Activated CD4-positive, alpha-beta memory T cell treated with anti-CD3 and anti-CD28 coated beads for 36 hours (primary cell): Measurements from ENCODE around the gene GP1BB. TPM values are rescaled to one million over a fixed set of nuclear protein-coding genes. Genes with fewer than 3 reads are reported as not detected.
"Not testable (repeated sequence)": the region's sequence is repeated elsewhere in the genome, so short reads cannot be mapped to it uniquely, and the experiment has no call there.

Experiments used
- CTCF ChIA-PET: fragments of 350-600 bp; sonication (Branson Sonifier 250); formaldehyde crosslinking; loops from one replicate; lab custom pipeline; 2021; ENCODE audit warnings: antibody characterized with exemption, inconsistent platforms; lab: Charles Lee
- POLR2A ChIA-PET: fragments of 350-600 bp; sonication (Branson Sonifier 250); formaldehyde crosslinking; loops from one replicate; lab custom pipeline; 2021; ENCODE audit warnings: antibody characterized with exemption; lab: Charles Lee
- DNase-seq: peaks from one replicate; pipeline ENCODE4 v3.0.0-alpha.2; 2020
- H3K27ac Mint-ChIP-seq: one replicate; pipeline ENCODE4 v1.8.0; 2021; ENCODE audit warnings: mixed read lengths
- H3K27me3 Mint-ChIP-seq: one replicate; pipeline ENCODE4 v1.8.0; 2021; ENCODE audit warnings: mixed read lengths
- H3K36me3 Mint-ChIP-seq: one replicate; pipeline ENCODE4 v1.8.0; 2021; ENCODE audit warnings: mixed read lengths
- H3K4me1 Mint-ChIP-seq: one replicate; pipeline ENCODE4 v1.8.0; 2021; ENCODE audit warnings: low read depth, mixed read lengths
- H3K4me3 Mint-ChIP-seq: one replicate; pipeline ENCODE4 v1.8.0; 2021; ENCODE audit warnings: mild to moderate bottlenecking, mixed read lengths
- H3K9me3 Mint-ChIP-seq: one replicate; pipeline ENCODE4 v1.8.0; 2021; ENCODE audit warnings: mixed read lengths
- intact Hi-C: fragments of 100-400 bp; cut with micrococcal nuclease; formaldehyde crosslinking; loops from one replicate; pipeline ENCODE4 v1.15.1; 2023
- total RNA-seq, 2 experiments: library from RNA; stranded (reverse); gene quantifications; one replicate each; pipeline ENCODE4 v1.2.3, GENCODE V29; 2021

The GP1BB gene
- total RNA-seq = not detected

DNA sequence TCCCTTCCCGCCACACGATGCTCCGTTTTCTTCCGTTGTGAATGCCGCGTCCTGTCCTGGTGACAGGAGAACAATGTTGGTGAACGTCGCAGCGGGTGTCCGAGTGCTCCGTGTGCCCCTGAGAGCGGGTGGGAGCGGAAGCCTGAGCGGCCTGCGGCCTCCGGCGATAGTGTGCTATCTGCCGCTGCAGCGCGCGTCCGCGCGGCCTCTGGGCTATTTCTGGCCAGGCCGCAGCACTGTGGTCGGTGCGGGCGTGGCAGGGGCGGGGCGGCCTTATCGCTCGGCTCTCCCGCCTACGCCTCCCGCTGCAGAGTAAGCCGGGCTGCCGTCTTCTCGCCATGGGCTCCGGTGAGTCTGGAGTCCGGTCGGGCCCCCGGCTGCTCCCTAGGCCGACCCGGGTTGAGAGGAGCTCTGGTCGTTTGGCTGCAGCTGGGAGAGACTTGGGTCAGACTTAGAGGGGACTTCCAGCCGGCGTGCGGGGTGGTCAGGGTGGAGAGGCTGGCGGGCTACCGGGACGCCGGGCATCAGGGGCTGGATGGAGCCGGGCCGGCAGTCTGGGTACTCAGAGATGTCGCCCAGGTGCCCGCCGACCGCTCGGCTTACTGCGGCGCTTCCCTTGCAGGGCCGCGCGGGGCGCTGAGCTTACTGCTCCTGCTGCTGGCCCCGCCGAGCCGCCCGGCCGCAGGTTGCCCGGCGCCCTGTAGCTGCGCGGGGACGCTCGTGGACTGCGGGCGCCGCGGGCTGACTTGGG lies at the start of gene GP1BB:
TSS of gene GP1BB (plus strand) at position 308 of the 751 bp plus-strand sequence. CDS start at position 339, 31 bp downstream.
- POLR2A ChIA-PET = no interaction called here
- intact Hi-C loops = no loop called here

DNA sequence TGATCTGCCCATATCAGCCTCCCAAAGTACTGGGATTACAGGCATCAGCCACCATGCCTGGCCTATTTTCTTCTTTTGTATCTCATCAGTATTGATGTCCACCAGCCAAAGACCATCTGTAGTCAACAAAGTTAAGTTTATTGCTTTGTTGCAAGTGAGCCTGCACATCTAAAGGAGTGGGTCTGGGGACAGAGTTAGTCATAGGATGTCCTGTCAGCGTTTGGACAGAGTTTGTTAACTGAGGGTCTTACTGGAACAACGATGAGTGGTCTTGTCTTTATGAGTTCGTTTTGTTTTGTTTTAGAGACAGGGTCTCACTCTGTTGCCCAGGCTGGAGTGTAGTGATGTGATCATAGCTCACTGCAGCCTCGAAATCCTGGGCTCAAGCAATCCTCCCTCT lies 49.7 kb upstream of the GP1BB start:
- ChIA-PET CTCF (no interaction called here), POLR2A (no interaction called here)
- Mint-ChIP-seq H3K27ac (no peak overlapping the region), H3K4me1 (no peaks in the 10 kb centered on the region), H3K4me3 (no peak overlapping the region), H3K9me3 (no peaks in the 10 kb centered on the region), H3K27me3 (peaks cover 3% of the 10 kb centered on the region), H3K36me3 (no peaks in the 10 kb centered on the region)
- DNase-seq = no peak
- intact Hi-C loops = loop anchor here (1.0 kb wide), 1 partner anchor 42 kb away; no protein-coding TSS in a partner anchor

More for the DNA sequence above, at the start of gene GP1BB:
- CTCF ChIA-PET = interaction anchor here (0.6 to 1.6 kb wide), 10 partner anchors 8 to 228 kb away, joined by 3 to 7 read pairs (median 4); no protein-coding TSS in a partner anchor
- H3K4me3 Mint-ChIP-seq = no peak within 1 kb of the TSS
- peaks cover 47% of the 10 kb centered on the region for H3K27me3 Mint-ChIP-seq
- no peaks in the 10 kb centered on the region for H3K9me3 Mint-ChIP-seq
- H3K27ac Mint-ChIP-seq = no peak within 1 kb of the TSS
- peak; percentile 44 for DNase-seq
- peaks cover 7% of the 10 kb centered on the region for H3K4me1 Mint-ChIP-seq
- no peaks in the 10 kb centered on the region for H3K36me3 Mint-ChIP-seq

DNA sequence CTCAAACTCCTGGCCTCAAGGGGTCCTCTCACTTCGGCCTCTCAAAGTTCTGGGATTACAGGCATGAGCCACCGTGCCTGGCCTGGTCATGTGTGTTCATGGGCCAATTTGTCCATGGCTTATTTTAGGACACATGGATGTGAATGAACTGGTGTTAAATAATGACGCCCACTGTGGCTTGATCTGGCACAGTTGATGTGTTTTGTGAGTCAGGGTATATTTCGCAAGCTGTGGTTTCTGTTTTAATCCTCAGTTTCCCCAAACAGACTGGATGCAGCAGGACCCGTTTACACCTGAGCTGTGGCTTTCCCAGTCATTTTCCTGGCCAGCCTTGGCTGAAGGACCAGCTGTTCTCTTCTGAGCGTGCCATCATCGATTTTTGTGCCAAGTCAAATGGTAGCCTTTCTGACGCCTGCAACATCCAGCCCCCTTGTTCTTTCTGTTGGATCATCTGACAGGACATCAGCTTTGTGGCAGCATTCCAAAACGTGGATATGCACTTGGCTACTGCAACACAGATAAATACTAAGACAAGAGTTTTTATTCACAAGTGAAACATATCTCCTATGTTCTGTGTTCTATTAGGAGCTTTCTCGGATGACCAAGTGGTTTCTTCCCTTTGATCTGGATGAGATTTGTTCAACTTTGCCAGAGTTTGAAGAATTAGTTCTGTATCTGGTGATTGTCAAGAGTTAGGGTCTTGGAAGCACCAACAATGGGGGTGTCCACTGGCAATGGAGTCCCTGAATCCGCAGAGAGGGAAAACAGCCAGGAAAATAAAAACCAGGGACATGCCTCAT lies 49.0 kb upstream of the GP1BB start:
- Mint-ChIP-seq H3K27me3 (peaks cover 3% of the 10 kb centered on the region), H3K9me3 (no peaks in the 10 kb centered on the region), H3K4me3 (no peak overlapping the region), H3K4me1 (no peaks in the 10 kb centered on the region), H3K36me3 (no peaks in the 10 kb centered on the region), H3K27ac (no peak overlapping the region)
- DNase-seq = no peak
- CTCF ChIA-PET = interaction anchor here (1.3 to 2.4 kb wide), 2 partner anchors 44 to 236 kb away, joined by 3 to 6 read pairs; no protein-coding TSS in a partner anchor
- intact Hi-C loops = loop anchor here (1.0 kb wide), 1 partner anchor 41 kb away; no protein-coding TSS in a partner anchor
- POLR2A ChIA-PET = no interaction called here

DNA sequence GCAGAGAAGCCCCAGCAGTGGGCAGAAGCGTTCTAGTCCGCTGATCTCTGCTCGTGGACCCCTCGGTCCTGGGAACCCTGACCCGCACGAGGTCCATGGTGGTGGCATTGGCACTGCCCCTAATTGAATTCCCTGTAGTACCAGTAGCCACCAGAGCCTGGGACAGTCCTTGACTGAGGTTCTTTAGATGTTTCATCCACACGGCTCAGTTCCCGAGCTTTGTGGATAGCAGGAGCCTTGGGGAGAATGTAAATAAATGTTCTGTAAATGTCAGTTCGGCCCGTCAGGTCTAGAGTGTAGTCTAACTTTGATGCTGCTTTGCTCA lies 48.4 kb upstream of the GP1BB start:
- CTCF ChIA-PET = interaction anchor here (1.3 to 2.4 kb wide), 2 partner anchors 45 to 235 kb away, joined by 3 to 6 read pairs; no protein-coding TSS in a partner anchor
- intact Hi-C loops = loop anchor here (1.0 kb wide), 1 partner anchor 40 kb away; no protein-coding TSS in a partner anchor

DNA sequence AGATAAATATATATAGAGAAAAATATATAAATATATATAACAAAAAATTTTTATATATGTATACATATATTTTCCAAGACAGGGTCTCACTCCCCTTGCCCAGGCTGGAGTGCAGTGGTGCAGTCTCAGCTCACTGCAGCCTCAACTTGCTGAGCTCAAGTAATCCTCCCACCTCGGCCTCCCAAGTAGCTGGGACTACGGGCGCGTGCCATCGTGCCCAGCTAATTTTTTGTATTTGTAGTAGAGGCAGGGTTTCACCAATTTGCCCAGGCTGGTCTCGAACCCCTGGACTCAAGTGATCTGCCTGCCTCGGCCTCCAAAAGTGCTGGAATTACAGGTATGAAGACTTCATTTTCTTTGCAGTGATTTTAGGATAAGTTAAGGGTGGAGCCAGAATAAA lies 47.9 kb upstream of the GP1BB start:
- H3K9me3 Mint-ChIP-seq = no peaks in the 10 kb centered on the region
- intact Hi-C loops = no loop called here
- no peak overlapping the region for H3K27ac Mint-ChIP-seq
- H3K4me1 Mint-ChIP-seq = no peaks in the 10 kb centered on the region
- H3K36me3 Mint-ChIP-seq = no peaks in the 10 kb centered on the region
- DNase-seq = no peak
- ChIA-PET POLR2A (no interaction called here), CTCF (interaction anchor here (1.2 to 2.4 kb wide), 3 partner anchors 45 to 235 kb away, joined by 3 to 6 read pairs (median 4); no protein-coding TSS in a partner anchor)
- H3K4me3 Mint-ChIP-seq = no peak overlapping the region
- H3K27me3 Mint-ChIP-seq = peaks cover 4% of the 10 kb centered on the region

More for the DNA sequence above, 48.4 kb upstream of the GP1BB start:
- Mint-ChIP-seq H3K9me3 (no peaks in the 10 kb centered on the region), H3K27ac (no peak overlapping the region), H3K36me3 (no peaks in the 10 kb centered on the region), H3K4me3 (no peak overlapping the region), H3K27me3 (peaks cover 3% of the 10 kb centered on the region), H3K4me1 (no peaks in the 10 kb centered on the region)
- no peak for DNase-seq
- POLR2A ChIA-PET = no interaction called here

DNA sequence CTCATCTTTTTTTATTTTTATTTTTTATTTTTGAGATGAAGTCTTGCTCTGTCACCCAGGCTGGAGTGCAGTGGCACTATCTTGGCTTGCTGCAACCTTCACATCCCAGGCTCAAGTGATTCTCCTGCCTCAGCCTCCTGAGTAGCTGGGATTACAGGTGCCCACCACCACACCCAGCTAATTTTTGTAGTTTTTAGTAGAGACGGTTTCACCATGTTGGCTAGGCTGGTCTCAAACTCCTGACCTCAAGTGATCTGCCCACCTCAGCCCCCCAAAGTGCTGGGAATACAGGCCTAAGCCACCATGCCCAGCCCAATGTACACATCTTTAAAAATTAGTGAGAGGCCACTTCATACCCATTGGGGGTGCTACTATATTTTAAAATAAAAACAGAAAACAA lies 46.9 kb upstream of the GP1BB start:
- ChIA-PET POLR2A (interaction anchor here (0.6 kb wide), 1 partner anchor 426 kb away, joined by 3 read pairs; no protein-coding TSS in a partner anchor), CTCF (interaction anchor here (1.2 to 2.4 kb wide), 2 partner anchors 54 to 234 kb away, joined by 4 to 6 read pairs; no protein-coding TSS in a partner anchor)
- H3K27me3 Mint-ChIP-seq = not testable (repeated sequence)

DNA sequence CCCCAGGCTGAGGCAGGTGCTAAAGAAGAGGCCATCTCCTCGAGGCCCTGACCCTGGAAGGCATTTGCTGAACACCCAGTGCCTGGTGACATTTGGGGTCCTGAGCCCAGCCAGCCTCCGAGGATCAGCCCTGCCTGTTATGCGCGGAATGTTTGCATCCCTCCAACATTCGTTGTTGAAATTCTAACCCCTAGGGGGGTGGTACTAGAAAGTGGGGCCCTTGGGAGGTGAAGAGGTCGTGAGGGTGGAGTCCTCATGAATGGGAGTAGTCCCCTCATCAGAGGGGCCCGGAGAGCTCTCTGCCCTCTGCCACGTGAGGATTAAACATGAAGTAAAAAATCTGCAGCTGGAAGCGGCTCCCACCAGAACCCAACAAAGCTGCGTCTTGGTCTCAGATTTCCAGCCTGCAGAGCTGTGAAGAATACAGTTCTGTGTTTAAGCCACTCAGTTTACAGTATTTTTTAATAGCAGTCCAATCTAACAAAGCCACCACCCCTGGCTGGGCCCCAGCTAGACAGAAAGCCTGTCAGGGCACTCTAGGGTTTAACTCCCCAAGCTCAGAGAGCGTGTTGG lies 44.3 kb upstream of the GP1BB start:
- intact Hi-C loops = no loop called here
- no peaks in the 10 kb centered on the region for H3K36me3 Mint-ChIP-seq
- DNase-seq = no peak
- no peak overlapping the region for H3K27ac Mint-ChIP-seq
- no peak overlapping the region for H3K4me3 Mint-ChIP-seq
- H3K4me1 Mint-ChIP-seq = peaks cover 4% of the 10 kb centered on the region
- peaks cover 4% of the 10 kb centered on the region for H3K27me3 Mint-ChIP-seq
- ChIA-PET CTCF (interaction anchor here (0.8 to 1.5 kb wide), 9 partner anchors 10 to 445 kb away, joined by 3 to 16 read pairs (median 4); partner anchors contain the start of gene CDC45), POLR2A (no interaction called here)
- H3K9me3 Mint-ChIP-seq = no peaks in the 10 kb centered on the region

More for the DNA sequence above, 46.9 kb upstream of the GP1BB start:
- H3K36me3 Mint-ChIP-seq, intact Hi-C loops, H3K4me3 Mint-ChIP-seq, DNase-seq, H3K4me1 Mint-ChIP-seq, H3K27ac Mint-ChIP-seq, H3K9me3 Mint-ChIP-seq: not testable (repeated sequence)

DNA sequence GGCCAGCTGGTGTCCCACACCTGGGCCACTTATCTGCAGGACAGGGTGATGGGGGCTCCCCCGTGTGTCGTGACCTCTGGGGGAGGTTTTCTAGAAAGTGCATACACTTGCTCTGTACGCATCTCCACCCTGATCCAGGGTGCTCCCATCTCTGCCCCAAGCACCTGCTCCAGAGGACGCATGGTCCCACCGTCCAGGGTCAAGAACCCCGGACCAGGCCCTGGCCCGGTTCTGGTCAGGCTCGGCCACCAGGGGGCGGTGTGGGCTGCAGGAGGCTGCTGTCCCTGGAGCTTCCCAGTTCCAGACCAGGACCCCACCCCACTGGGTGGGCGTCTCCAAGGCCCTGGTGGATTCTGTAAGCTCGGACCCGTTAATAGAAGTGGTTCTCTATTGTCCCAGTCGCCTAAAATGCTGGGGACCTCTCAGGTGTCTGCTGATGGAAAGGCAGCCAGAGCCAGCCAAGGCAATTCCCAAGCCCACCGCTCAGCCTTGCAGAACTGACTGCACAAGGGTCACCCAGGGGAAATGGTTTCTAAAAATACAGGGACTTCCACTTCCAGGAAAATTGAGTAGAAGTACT lies 43.7 kb upstream of the GP1BB start:
- ChIA-PET POLR2A (no interaction called here), CTCF (interaction anchor here (0.6 to 1.5 kb wide), 13 partner anchors 9 to 445 kb away, joined by 3 to 16 read pairs (median 3); partner anchors contain the start of gene CDC45)
- peaks cover 4% of the 10 kb centered on the region for H3K4me1 Mint-ChIP-seq
- intact Hi-C loops = loop anchor here (2.0 kb wide), 1 partner anchor 39 kb away; no protein-coding TSS in a partner anchor
- peaks cover 4% of the 10 kb centered on the region for H3K27me3 Mint-ChIP-seq
- H3K36me3 Mint-ChIP-seq = no peaks in the 10 kb centered on the region
- no peak overlapping the region for H3K27ac Mint-ChIP-seq
- no peaks in the 10 kb centered on the region for H3K9me3 Mint-ChIP-seq
- H3K4me3 Mint-ChIP-seq = no peak overlapping the region
- DNase-seq = peak; percentile 45

DNA sequence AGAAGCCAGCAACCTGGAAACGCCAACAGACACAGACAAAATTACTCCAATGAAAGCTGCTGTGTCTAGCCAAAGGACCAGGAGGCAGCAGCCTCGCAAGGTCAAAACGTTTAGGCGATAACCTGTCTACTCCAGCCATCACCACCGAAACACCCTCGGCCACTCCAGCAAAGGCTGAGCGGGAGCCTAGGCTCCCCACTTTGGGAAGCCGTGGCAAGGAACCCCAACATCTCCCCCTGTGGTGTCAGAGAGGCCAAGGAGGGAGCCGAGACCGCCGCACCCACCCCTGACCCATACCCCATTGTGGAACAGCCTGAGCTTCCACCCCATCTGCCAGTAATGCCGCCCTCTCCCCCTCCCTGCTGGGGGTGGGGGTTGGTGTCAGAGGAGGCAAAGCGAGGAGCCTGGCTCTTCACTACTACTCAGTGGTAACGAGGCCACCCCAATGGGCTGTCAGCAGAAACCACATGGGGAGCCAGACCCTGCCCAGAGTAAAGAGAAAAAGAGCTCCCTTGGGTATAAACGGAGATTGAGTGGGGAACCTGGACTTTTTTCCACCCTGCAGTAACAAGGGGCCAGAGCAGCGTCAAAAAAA lies 43.0 kb upstream of the GP1BB start:
- Mint-ChIP-seq H3K36me3 (no peaks in the 10 kb centered on the region), H3K4me3 (no peak overlapping the region), H3K27ac (no peak overlapping the region), H3K4me1 (peaks cover 4% of the 10 kb centered on the region), H3K9me3 (no peaks in the 10 kb centered on the region), H3K27me3 (peaks cover 4% of the 10 kb centered on the region)
- ChIA-PET CTCF (interaction anchor here (0.6 to 1.5 kb wide), 13 partner anchors 9 to 446 kb away, joined by 3 to 16 read pairs (median 3); partner anchors contain the start of gene CDC45), POLR2A (no interaction called here)
- intact Hi-C loops = loop anchor here (2.0 kb wide), 1 partner anchor 38 kb away; no protein-coding TSS in a partner anchor
- no peak for DNase-seq

DNA sequence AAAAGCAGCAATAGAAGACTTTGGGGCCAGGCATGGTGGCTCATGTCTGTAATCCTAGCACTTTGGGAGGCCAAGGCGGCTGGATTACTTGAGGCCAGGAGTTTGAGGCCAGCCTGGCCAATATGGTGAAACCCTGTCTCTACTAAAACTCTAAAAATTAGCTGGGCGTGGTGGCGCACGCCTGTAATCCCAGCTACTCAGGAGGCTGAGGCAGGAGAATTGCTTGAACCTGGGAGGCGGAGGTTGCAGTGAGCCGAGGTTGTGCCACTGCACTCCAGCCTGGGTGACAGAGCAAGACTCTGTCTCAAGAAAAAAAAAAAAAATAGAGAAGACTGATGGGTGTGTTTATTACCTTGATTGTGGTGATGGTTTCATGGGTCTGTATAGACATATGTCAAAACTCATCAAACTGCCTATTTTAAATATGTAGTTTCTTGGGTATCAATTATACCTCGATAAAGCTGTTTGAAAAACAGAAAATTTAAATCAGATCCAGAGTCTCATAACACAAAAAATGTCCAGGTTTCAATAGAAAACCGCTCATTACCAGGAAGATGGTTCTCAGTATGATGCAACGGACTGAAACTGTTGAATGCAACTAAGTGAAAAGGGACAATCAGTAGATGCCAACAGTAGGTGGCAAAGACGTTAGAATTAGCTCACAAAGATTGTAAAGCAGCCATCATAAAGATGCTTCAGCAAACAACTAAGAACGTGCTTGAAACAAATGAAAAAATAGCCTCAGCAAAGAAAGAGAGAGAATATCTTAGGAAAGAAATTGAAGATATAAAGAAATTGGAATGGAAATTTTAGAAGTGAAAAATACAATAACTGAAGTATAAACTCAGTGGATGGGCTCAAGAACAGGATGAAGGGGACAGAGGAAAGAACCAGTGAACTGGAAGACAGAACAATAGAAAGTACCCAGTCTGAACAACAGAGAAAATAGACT lies 42.2 kb upstream of the GP1BB start:
- no peak for DNase-seq
- Mint-ChIP-seq H3K9me3 (no peaks in the 10 kb centered on the region), H3K27ac (no peak overlapping the region), H3K36me3 (no peaks in the 10 kb centered on the region), H3K4me1 (peaks cover 4% of the 10 kb centered on the region), H3K27me3 (peaks cover 4% of the 10 kb centered on the region), H3K4me3 (no peak overlapping the region)
- ChIA-PET CTCF (interaction anchor here (0.7 to 1.3 kb wide), 3 partner anchors 11 to 388 kb away, joined by 4 to 5 read pairs (median 4); no protein-coding TSS in a partner anchor), POLR2A (interaction anchor here (0.6 kb wide), 1 partner anchor 535 kb away, joined by 3 read pairs; no protein-coding TSS in a partner anchor)
- intact Hi-C loops = loop anchor here (2.0 kb wide), 1 partner anchor 38 kb away; no protein-coding TSS in a partner anchor
